ENCODE measurements around the gene EFCAB11.

DNA sequence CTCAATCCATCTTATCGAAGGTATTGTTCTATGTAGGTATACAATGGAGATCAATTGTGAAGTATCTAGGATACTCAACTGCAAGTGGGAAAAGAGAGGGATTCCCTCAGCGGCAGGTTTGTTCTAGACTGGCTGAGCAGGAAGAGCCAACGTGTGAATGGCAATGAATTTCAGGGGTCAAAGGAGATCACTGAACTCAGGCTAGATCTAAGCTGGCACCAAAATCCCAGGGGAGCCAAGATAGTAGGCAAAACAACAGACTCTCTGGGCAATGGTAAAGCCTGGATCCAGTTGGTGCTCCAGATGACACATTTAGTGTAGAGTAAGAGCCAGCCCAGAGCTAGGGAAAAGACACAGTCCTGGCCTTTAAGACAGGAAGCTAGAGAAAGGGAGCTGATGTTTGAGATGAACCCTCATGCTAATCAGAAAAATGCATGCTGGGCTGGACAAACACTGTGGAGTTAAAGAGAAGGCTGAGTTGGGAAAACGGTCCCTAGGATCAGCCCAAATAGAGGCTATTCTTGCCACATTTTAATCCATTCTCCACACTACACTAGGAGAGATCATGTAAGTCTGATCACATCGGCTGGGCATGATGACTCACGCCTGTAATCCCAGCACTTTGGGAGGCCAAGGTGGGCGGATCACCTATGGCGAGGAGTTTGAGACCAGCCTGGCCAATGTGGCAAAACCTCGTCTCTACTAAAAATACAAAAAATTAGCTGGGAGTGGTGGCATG is 45.6 kb downstream of the EFCAB11 start:
- no peak for TF ChIP-seq POLR2A (IDR thresholded peaks at IDR 0.05; ENCODE audit: low read length)
- no peak for TF ChIP-seq GATA1 (IDR thresholded peaks at IDR 0.05; ENCODE audit: low read depth, low read length)

Measured in erythroblast (primary cell).